HepG2 (cell line): Measurements from ENCODE around the gene ATG13. TPM values are rescaled to one million over a fixed set of nuclear protein-coding genes. Genes with fewer than 3 reads are reported as not detected.
A peak's percentile ranks its signal among the peaks of the same experiment; 100 is the strongest.

Experiments used
- CBX2 ChIP-seq, 2 experiments: fragments of 200-600 bp in 1 of 2; sonication (generic); formaldehyde crosslinking in 1 of 2; IDR thresholded peaks; 2 replicates each; pipeline versions ENCODE4 v1.7.0 to v1.8.1; 2018 to 2022; ENCODE audit warnings: low read depth in 2 of 2, low read length in 1 of 2, mild to moderate bottlenecking in 1 of 2, missing genetic modification reagents in 1 of 2
- HCFC1 ChIP-seq: fragments of 150-350 bp; IDR thresholded peaks from 2 replicates; pipeline ENCODE4 v1.6.1; 2014; ENCODE audit warnings: low read depth, low read length
- HMGA1 ChIP-seq: sonication (generic); formaldehyde crosslinking; conservative IDR thresholded peaks from 2 replicates; pipeline ENCODE4 v1.4.0; 2020; ENCODE audit warnings: missing genetic modification reagents
- KIAA2018 ChIP-seq: sonication (generic); formaldehyde crosslinking; IDR thresholded peaks from 2 replicates; pipeline ENCODE4 v1.5.0; 2020; ENCODE audit warnings: mild to moderate bottlenecking, missing genetic modification reagents, borderline replicate concordance
- MBNL3 ChIP-seq: fragments of 250-450 bp; sonication (Bioruptor Pico); conservative IDR thresholded peaks from 2 replicates; pipeline ENCODE4 v1.8.0; 2022; ENCODE audit warnings: mild to moderate bottlenecking, inconsistent platforms
- TBP ChIP-seq: sonication (generic); formaldehyde crosslinking; IDR thresholded peaks from 2 replicates; pipeline ENCODE4 v1.5.0; 2020; ENCODE audit warnings: missing genetic modification reagents
- ZBTB40 ChIP-seq, 2 experiments: fragments of 450-650 bp in 1 of 2; sonication (generic) in 1 of 2; formaldehyde crosslinking in 1 of 2; IDR thresholded peaks; 2 replicates each; pipeline versions ENCODE4 v1.6.1 to v1.8.0; 2016 to 2022; ENCODE audit warnings: antibody characterized with exemption in 1 of 2, mild to moderate bottlenecking in 1 of 2, missing genetic modification reagents in 1 of 2
- ZMYM4 ChIP-seq: sonication (generic); formaldehyde crosslinking; IDR thresholded peaks from 2 replicates; pipeline ENCODE4 v1.8.1; 2023; ENCODE audit warnings: mild to moderate bottlenecking, missing genetic modification reagents
- ZNF367 ChIP-seq: sonication (generic); formaldehyde crosslinking; IDR thresholded peaks from 2 replicates; pipeline ENCODE4 v1.4.0; 2020; ENCODE audit warnings: missing genetic modification reagents, borderline replicate concordance
- ZNF749 ChIP-seq: sonication (generic); formaldehyde crosslinking; IDR thresholded peaks from 2 replicates; pipeline ENCODE4 v1.8.0; 2022; ENCODE audit warnings: mild to moderate bottlenecking, missing genetic modification reagents, moderate library complexity, borderline replicate concordance
- polyA plus RNA-seq, 8 experiments: library from polyadenylated mRNA; depleted of rRNA in 3 of 8; stranded (reverse) in 7 of 8; unstranded in 1 of 8; fragments of >200 nt; fragmentation: Illumina TruSeq in 4 of 8; extraction: Trizol in 4 of 8; gene quantifications; 2 replicates each; pipeline versions ENCODE4 v1.2.1 to v1.2.3, GENCODE V29; 2011 to 2016; ENCODE audit warnings: low read depth in 4 of 8, missing spikeins in 1 of 8, mixed read lengths in 1 of 8; ENCODE audit not compliant: insufficient read depth in 1 of 8
- total RNA-seq, 5 experiments: library from RNA; depleted of rRNA; stranded (reverse); fragments of >200 nt; fragmentation: Illumina TruSeq; extraction: Trizol; gene quantifications; 2 replicates each; pipeline ENCODE4 v1.2.3, GENCODE V29; 2016; ENCODE audit warnings: low read depth in 1 of 5

ATG13 gene
- total and polyA plus RNA-seq, 2 of the 13 experiments (the other 11 are each of a cell fraction or from before 2014, with no cell fraction given), result 55.0 to 77.3 TPM

GRCh38 chr11:46695345-46696211, 78.2 kb downstream of the ATG13 start (continued):
- no peak for TF ChIP-seq KIAA2018 (CRISPR knock-in tag)
- 0 out of 2 replicates have a peak, but pooled peaks have one; percentile 48 for TF ChIP-seq ZNF749
- no peak for TF ChIP-seq CBX2 (IDR thresholded peaks at IDR 0.05; ENCODE audit: low read depth, low read length)
- TF ChIP-seq CBX2 (CRISPR knock-in tag; IDR thresholded peaks at IDR 0.05; ENCODE audit: low read depth), result no peak
- TF ChIP-seq HCFC1, result no peak
- no peak for TF ChIP-seq TBP (CRISPR knock-in tag)
- no peak for TF ChIP-seq MBNL3
- TF ChIP-seq ZNF367 (CRISPR knock-in tag), result no peak
- no peak for TF ChIP-seq ZBTB40 (IDR thresholded peaks at IDR 0.05)
- TF ChIP-seq ZBTB40 (CRISPR knock-in tag; IDR thresholded peaks at IDR 0.05), result peak; percentile 86
- TF ChIP-seq HMGA1 (CRISPR knock-in tag), result no peak
- TF ChIP-seq ZMYM4, result no peak; the same call in 1 of the 2 replicates
